SKM-1 (cell line): ENCODE data around the gene TOR2A.
"Not testable (repeated sequence)": the region's sequence is repeated elsewhere in the genome, so short reads cannot be mapped to it uniquely, and the experiment has no call there.

Experiments
- DNase-seq: peaks from one replicate; lab custom pipeline; 2025; ENCODE audit not compliant: unreplicated experiment; lab: John Stamatoyannopoulos, UW

The TOR2A gene

DNA sequence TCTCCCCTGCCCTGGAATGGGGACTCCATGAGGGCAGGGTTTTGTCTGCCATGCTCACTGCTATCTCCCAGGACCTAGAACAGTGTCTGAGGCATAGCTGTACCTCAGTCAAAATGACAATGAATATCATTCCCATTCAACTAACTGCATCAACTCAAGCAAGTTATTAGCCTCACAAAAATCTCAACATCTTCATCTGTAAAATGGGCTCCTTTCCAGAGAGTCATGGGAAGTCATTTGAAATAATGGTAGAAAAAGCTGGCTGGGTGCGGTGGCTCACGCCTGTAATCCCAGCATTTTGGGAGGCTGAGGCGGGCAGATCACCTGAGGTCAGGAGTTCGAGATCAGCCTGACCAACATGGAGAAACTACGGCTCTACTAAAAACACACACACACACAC is 34.0 kb upstream of the TOR2A start:
- no peak for DNase-seq

DNA sequence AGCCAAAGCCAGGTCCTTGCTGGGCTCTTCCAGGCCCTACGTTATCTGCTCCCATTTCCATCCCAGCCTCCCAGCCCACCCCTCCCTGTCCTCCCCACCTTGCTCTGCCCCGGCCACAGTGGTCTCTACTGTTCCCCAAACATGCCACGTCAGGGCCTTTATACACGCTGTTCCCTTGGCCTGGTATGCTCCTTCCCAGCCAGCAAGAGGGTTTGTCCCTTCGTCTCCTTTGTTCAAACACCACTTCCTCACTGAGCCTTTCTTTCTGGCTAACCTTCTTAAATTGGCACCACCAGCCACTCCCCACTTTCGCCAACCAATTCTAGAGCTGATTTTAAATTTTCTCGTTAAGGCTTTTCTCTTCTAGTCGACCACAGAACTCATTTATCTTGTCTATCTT is 33.6 kb upstream of the TOR2A start:
- DNase-seq, result no peak

DNA sequence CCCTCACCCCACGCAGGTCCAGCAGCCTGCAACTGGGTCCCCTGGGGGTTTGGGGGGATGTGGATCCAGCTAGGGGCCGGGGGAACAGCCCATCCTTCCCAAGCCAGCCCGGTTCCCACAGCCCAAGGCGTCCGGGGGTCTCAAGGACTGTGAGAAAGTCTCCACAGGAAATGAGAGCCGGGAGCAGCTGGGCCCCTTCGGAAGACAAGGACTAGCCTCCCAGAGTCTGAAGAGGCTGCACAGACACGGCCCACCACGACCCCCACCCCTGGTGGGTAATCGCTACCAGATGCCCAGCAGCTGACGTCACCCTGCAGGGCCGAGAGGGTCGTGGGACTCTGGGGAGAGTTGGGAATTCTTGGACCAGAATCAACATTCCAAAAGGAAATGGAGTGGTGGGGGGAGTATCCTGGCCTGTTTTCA is 32.8 kb upstream of the TOR2A start:
- DNase-seq, result no peak

DNA sequence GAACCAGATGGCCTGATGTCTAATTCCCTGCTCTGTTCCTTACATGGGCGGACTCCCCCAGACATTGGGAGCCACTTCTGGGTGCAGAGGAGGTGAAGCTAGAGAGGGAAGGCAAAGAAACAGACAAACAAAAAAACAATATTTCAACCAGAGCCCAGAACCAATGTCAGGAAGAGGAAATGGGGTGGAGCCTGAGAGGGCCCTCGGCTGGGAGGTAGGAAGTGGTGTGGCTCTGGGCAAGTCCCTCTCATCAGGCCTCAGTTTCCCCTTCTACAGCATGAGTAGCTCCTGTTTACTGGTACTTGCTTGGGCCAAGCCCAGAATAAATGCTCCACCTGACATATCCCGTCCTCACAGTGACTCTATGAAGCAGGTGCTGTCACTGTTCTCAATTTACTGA is 32.3 kb upstream of the TOR2A start:
- DNase-seq, result no peak

DNA sequence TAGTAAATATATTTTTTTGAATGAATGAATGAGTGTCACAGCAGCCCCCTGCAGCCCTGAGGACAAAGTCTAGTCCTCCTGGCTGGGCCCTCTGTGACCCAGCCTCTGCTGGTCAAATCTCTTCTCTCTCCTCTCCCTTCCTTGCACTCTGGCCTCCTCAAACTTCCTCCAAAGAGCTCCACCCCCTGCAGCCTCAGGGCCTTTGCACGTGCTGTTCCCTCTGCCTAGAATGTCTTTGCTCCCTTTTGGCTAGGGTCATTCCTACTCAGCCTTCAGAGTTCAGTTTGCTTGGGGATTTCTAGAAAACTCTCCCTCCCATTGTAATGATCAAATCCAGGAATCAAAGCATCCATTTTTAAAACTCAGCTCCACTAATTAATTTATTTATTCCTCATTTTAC is 30.3 kb upstream of the TOR2A start:
- no peak for DNase-seq

DNA sequence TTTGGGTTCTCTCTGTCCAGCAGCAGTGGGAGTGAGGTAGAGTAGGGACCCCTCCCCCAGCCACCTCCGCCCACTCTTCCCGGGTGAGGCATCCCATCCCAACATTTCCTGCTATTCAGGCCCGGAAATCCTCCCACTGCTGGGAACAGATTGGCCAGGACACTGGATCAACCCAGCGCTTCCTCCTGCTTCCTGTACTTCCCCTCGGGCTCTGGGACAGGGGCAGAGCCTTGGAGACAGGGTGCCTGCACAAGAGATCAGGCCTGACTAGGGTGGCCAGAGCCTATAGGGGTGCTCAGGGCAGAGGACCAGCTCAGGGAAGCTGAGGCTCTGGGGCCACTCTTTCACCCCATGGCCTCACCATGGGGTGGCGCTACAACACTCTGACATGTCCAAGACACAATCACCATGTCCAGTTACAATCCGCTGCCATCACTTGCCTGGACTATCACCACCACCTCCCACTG is 28.9 kb upstream of the TOR2A start:
- no peak for DNase-seq

DNA sequence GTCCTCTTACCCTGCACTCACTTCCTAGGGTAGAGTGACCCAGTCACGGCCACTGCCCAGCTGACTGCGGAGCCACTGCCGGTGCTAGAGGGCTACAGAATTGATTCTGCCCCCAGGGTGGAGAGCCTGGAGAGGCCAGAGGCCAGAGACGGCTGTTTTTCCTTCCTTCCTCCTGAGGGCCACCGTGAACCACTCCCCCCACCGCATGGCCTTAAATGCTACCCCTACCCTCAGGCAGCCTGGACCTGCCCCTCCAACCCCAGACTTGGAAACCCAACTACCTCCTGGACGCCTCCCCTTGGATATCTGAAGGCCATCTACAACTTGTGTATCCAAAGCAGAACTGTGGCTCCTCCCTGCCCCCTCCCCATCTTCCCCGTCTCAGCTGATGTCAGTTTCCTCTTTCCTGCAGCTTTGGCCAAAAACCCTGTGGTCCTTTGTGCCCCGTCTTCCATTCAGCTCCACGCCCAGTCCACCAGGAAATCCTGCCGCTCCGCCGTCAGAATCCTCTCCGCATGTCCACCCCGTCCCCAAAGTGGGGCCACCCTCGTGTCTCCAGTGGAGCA is 27.1 kb upstream of the TOR2A start:
- peak; percentile 49 for DNase-seq

DNA sequence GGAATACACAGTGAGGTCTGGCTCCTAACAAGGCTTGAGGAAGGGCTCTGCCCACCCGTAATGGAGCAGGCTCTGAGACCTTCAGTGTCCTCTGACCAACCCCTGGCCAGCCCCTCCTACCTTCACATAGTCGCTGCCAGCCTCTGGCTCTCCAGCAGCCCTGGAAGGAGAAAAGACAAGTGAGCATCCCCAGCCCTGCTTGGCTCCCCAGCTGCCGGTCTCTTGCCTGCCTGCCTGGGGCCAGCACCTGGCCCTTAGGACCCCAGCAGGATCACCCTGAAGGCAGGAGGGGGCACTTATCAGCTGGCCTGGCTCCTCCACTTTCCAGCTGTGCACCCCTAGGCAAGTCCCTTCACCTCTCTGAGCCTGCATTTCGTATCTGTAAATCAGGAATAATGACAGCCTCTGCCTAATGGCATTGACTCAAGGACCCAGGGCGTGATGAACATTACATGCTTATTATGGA is 26.4 kb upstream of the TOR2A start:
- DNase-seq, result no peak

DNA sequence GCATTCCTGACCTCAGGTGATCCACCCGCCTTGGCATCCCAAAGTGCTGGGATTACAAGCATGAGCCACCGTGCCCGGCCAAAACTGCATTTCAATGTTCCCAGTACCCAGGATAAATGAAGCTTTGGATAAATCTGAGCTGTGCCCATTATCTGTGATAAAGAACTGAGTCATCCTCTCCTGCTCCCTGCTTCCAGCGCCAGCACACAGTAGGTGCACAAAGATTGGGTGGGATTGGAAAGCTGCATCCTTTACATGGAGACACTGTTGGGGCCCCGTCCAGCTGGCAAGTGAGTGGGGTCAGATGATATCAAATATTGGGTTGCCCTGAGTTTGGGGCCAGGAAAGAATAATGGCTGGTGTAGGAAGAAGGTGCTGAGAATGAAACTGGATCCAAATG is 26.0 kb upstream of the TOR2A start:
- no peak for DNase-seq

DNA sequence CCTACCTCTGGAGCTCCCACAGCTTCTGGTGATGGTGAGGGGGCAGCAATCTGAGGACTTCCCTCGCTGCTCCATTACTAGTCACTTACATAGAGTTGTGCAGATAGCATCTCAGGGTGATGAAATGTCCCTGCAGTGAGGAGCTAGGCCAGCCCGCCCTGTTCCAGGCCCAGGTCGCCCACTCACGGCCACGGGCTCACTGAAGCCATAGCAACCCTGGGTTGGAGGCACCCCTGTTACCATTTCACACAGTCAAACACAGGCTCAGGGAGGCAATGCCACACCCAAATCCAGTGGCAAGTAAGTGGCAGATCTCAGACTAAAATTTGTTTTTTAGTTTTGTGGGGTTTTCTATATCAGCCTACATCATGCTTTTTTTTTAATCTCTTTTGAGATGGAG is 23.7 kb upstream of the TOR2A start:
- no peak for DNase-seq

DNA sequence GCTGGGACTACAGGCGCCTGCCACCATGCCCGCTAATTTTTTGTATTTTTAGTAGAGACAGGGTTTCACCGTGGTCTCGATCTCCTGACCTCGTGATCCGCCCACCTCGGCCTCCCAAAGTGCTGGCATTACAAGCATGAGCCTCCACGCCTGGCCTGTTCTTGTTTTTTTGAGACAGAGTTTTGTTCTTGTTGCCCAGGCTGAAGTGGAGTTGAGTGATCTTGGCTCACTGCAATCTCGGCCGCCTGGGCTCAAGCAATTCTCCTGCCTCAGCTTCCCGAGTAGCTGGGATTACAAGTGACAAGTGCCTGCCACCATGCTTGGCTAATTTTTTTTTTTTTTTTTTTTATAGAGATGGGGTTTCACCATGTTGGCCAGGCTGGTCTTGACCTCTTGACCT is 21.7 kb upstream of the TOR2A start:
- DNase-seq, result not testable (repeated sequence)

DNA sequence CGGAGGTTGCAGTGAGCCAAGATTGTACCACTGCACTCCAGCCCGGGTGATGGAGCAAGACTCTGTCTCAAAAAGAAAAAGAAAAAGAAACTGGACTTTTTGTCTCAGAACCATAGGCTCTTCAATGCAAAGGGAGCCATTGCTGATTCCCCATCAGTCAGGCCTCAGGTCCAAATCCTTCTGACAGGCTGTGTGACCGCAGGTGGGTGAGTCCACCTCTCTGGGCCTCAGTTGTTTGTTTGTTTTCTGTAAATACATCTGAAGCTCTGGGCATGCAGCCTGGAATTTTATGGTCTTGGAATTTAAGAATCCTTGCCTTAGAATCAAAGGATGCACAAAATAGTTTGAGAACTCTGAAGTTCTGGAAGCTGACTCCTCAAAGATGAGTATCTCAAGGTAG is 21.1 kb upstream of the TOR2A start:
- no peak for DNase-seq

DNA sequence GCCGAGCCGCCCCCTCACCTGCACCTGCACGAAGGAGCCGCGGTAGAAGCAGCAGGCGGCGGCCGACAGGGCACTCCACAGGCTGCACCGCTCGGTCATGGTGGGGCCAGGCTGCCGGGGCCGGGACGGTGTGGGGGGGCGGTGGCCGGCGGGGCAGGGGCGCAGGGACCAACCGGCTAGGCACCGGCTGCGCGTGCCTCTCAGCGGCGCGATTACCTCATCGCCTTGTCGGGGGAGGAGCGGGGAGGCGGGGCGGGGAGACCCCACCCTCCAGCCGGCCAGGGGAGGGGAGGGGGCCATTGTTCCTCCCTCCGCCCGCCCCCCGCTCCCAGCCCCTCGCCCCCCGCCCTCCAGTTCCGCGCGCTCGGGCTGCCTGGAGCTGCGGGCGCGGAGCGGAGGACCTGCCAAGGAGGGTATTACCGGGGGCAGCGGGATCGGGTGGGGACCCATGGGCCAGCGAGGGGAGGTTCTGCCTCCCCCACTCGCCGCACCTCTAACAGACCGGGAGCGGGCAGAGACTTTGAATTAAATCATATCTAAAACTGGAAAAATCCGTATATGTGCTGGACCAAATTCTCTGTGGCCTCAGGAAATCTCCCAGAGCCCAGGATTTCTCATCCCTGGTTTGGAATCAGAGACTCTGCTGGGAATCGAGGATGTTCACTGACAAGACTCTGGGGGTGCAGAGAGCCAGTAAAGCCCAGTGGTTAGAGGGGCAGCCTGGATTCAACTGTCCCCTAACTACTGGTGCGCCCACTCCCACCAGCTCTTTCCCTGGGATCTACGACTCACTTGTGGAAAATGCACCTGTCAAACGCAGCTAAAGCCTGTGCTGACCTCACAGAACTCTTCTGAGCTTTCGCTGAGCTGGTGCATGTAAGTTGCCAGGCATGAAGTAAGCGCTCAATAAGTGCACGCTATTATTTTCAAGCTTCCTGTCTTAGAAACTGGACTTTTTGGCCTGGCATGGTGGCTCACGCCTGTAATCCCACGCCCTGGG is 20.3 kb upstream of the TOR2A start:
- DNase-seq, result no peak

DNA sequence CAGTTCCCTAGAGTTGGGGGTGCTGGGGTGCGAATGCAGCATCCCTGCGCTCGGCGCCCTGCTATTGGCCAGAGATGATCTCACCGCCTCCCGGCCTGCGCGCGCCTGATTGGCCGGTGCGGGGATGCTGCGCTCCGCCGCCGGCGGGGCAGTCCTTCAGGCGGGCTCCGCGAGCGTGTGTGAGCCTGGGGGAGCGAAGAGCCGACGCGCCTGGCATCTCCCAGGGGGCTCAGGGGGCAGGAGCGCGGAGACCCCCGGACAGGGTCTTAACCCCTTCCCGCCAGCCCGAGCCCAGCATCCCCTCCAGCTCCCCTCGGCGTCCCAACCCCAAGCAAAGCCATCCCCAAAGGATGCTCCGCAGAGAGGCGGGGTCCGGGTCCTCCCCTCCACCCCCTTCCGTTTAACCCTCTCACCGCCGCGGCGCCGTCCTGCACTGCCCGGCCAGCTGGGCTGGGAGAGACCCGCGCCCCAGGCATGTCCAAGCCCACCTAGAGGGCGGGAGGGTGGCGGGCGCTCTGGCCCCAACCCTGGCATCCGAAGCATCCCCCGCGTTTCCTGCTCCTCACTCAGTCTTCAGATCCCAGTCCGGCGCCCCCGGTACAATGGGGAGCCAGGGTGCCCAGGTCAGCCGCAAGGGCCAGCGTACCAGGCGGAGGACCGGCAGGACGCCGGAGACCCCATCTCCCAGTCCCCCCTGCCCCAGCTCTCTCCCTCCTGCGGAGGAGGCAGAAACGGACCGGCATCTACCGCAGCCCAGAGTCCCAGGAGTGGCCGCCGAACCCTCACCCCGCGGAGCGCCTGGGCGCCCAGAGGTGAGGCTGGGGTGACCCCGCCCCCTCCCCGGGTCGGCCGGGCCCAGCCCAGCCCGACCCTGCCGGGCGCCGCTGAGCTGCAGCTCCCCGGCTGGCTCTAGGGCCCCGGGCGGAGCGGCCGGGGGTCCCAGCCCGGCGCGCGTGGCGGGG is 19.3 kb upstream of the TOR2A start:
- no peak for DNase-seq

DNA sequence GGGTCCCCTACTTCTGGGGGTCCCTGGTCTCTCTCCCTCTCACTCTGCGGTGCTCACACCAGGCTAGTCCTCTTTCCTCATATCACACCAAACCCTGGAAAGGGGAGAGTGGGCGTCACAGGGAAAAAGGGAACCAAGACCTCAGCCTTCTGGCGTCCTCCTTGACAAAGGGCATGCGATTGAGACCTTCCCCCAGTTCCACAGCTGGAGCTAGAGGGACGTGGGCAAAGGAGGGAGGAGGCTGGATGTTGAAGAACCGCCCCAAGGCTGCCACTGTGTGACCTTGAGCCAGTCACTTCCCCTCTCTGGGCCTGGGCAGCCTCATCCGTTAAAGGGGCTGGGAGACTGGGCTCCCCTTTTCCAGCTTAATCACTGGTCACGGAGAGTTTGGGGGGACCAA is 18.5 kb upstream of the TOR2A start:
- DNase-seq, result no peak

DNA sequence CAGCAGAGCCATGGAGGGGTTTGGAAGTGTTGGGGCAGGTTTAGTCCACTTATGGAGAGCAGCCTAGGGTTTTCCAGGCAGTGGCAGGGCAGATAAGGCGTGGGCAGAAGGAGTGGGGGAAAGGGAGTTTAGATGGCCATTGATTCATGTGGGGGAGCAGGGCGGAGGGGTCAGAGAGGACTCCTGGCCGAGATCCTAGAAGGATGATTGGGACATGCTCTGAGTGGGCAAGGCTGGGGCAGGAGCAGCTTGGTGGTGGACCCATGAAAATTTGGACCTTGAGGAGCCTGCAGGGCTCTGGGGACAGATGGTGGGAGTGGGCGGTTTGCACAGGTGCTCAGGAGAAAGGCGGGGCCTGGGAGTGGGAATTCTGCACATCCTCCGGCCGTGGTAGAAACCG is 18.1 kb upstream of the TOR2A start:
- DNase-seq, result no peak

DNA sequence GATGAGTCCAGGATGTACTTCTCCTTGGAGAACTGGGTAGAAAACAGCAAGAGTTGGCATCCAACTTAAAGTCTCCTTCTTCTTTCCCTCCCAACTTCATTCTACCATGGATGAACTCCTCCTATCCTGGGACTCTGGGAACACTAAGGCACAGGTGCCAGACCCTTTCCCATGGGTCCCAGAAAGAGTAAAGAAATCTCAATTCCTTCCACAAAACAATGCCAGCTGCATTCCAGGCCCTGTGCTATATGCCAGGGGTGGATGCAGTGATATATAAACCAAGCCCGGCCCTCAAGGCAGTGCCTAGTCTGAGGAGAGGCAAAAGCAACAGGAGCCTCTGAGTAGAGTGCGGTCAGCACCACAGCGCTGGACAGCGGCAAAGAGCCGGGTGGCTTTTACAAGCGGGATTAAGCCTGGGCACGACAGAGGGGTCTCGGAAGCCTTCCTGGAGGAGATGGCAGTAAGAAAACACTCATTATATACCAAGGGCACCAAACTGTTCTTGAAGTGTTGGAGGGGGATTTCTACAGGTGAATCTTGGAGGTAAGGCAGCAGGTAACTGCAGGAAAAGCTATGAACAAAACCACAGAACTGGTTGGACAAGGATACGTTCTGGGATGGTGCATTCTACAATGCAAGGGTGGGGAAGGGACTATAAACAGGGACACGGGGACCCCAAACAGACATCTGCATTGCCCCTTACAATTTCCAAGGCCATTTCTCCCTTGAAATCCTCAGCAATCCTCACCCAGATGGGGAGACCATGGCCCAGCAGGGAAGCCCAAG is 16.4 kb upstream of the TOR2A start:
- DNase-seq, result no peak

DNA sequence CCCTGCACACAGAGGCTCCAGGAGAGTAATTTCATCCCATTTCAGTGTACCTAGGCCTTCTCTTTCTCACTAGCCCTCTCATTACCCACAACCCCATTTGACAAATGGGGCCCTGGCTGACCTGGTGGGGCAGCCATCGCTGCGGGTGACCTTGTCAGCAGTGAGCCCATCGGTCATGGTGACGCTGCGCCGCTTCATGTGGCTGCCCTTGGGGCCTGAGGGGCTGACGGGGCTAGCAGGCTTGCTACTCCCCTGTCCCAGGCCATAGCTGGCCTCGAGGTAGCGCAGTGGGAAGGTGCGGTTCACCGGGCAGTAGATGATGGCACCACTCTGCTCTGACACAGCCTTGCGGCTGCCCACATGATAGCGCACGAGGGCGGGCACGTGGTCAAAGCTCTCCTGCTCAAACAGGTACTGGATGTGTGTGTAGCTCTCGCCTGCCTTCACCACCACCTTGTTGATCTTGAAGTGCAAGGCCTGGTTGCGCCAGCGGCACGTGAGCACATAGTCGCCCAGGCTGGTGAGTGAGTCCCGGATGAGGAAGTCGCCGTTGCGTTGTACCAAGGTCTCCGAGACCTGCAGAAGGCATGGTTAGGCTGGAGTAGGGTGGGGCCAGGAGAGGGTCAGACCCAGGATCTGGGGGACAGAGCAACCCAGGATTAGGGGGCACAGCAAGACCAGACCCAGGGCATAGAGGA is 14.1 kb upstream of the TOR2A start:
- DNase-seq, result no peak

DNA sequence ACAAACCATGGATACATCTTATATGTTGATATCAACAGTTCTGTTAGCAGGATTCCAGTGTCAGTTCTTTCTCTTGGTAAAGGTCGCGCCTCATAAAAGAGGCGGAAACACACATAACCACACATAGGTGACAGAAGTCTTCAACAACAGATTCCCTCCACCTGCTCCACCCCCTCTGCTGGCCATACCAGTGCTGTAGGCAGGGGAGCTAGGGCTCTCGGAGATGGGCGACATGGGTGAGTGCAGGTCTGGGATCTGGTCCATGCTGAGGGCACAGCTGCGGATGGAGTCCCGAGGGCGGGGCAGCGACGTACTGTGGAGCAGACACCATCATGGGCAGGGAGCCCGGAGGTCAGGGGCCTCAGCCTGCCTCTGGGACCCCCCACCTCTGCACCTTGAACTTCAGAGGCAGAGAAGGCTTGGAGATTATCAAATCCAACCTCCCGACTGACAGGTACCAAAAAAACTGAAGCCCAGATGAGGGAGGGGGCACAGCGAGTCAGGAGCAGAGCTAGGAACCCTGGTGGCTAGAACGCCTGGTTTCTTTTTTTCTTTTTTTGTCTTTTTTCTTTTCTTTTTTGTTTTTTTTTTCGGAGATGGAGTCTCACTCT is 12.0 kb upstream of the TOR2A start:
- DNase-seq, result no peak
